Muscle layer of colon (tissue), 2 donors: Measurements from ENCODE around the gene CDK6.

Experiments
- H3K27ac ChIP-seq: one replicate; pipeline ENCODE4 v1.7.0; 2013; ENCODE audit warnings: low read depth, mild to moderate bottlenecking, low read length, moderate library complexity
- H3K27me3 ChIP-seq, 2 donors: one replicate each; pipeline ENCODE4 v1.7.0; 2013; ENCODE audit warnings: low read length in 2 of 2, mild to moderate bottlenecking in 2 of 2; ENCODE audit not compliant: insufficient read depth in 2 of 2, control insufficient read depth in 1 of 2
- H3K36me3 ChIP-seq: one replicate; pipeline ENCODE4 v1.7.0; 2013; ENCODE audit warnings: mild to moderate bottlenecking, low read length; ENCODE audit not compliant: insufficient read depth
- H3K4me1 ChIP-seq: one replicate; pipeline ENCODE4 v1.7.0; 2013; ENCODE audit warnings: mild to moderate bottlenecking, low read length; ENCODE audit not compliant: insufficient read depth
- H3K4me3 ChIP-seq, 2 donors: one replicate each; pipeline ENCODE4 v1.7.0; 2013; ENCODE audit warnings: low read length in 2 of 2, low read depth in 1 of 2, mild to moderate bottlenecking in 1 of 2, moderate library complexity in 1 of 2
- H3K9ac ChIP-seq: one replicate; pipeline ENCODE4 v1.7.0; 2013; ENCODE audit warnings: low read length
- H3K9me3 ChIP-seq: one replicate; pipeline ENCODE4 v1.7.0; 2013; ENCODE audit warnings: mild to moderate bottlenecking, low read length
- donor health status: abdominal sarcoma.
- donor health status: Adenocarcinoma of cecum.

CDK6 gene

GRCh38 chr7:92740134-92740533 lies 96.2 kb downstream of the CDK6 start:
- Histone ChIP-seq H3K27ac (no peak overlapping the region), H3K36me3 (no peaks in the 10 kb centered on the region), H3K4me3 (no peak overlapping the region), H3K4me1 (peaks cover 6% of the 10 kb centered on the region), H3K9ac (no peak overlapping the region), H3K9me3 (no peaks in the 10 kb centered on the region), H3K27me3 (no peaks in the 10 kb centered on the region)

- peaks cover 6% of the 10 kb centered on the region for H3K4me1 ChIP-seq
- H3K4me3 ChIP-seq = no peak overlapping the region
- no peaks in the 10 kb centered on the region for H3K27me3 ChIP-seq
- H3K9me3 ChIP-seq = no peaks in the 10 kb centered on the region
- H3K9ac ChIP-seq = no peak overlapping the region
- H3K36me3 ChIP-seq = no peaks in the 10 kb centered on the region
- H3K27ac ChIP-seq = no peak overlapping the region
These were observed 97.3 kb downstream of the CDK6 start for GRCh38 chr7:92739091-92739490.

- Histone ChIP-seq H3K9ac (no peak overlapping the region), H3K9me3 (no peaks in the 10 kb centered on the region), H3K36me3 (no peaks in the 10 kb centered on the region), H3K27me3 (no peaks in the 10 kb centered on the region), H3K4me3 (no peak overlapping the region), H3K4me1 (peaks cover 6% of the 10 kb centered on the region), H3K27ac (no peak overlapping the region)
These were observed 98.7 kb downstream of the CDK6 start for GRCh38 chr7:92737706-92738105.

GRCh38 chr7:92736870-92737269 lies 99.5 kb downstream of the CDK6 start:
- H3K9me3 ChIP-seq = no peaks in the 10 kb centered on the region
- H3K4me1 ChIP-seq = peaks cover 10% of the 10 kb centered on the region
- no peaks in the 10 kb centered on the region for H3K36me3 ChIP-seq
- H3K27ac ChIP-seq = no peak overlapping the region
- no peak overlapping the region for H3K4me3 ChIP-seq
- H3K27me3 ChIP-seq = no peaks in the 10 kb centered on the region
- H3K9ac ChIP-seq = no peak overlapping the region

- no peak overlapping the region for H3K9ac ChIP-seq
- H3K9me3 ChIP-seq = no peaks in the 10 kb centered on the region
- H3K27me3 ChIP-seq = no peaks in the 10 kb centered on the region
- H3K36me3 ChIP-seq = no peaks in the 10 kb centered on the region
- peaks cover 20% of the 10 kb centered on the region for H3K4me1 ChIP-seq
- no peak overlapping the region for H3K4me3 ChIP-seq
- H3K27ac ChIP-seq = no peak overlapping the region
These were observed 100.7 kb downstream of the CDK6 start for GRCh38 chr7:92735707-92736106.

GRCh38 chr7:92732316-92733036 lies 103.9 kb downstream of the CDK6 start:
- Histone ChIP-seq H3K9me3 (no peaks in the 10 kb centered on the region), H3K36me3 (no peaks in the 10 kb centered on the region), H3K27me3 (no peaks in the 10 kb centered on the region), H3K27ac (no peak overlapping the region), H3K4me1 (peaks cover 20% of the 10 kb centered on the region), H3K4me3 (no peak overlapping the region), H3K9ac (no peak overlapping the region)

GRCh38 chr7:92731335-92732063 lies 104.9 kb downstream of the CDK6 start:
- H3K9ac ChIP-seq = no peak overlapping the region
- H3K4me3 ChIP-seq = no peak overlapping the region
- H3K27me3 ChIP-seq = no peaks in the 10 kb centered on the region
- H3K36me3 ChIP-seq = no peaks in the 10 kb centered on the region
- no peaks in the 10 kb centered on the region for H3K9me3 ChIP-seq
- peaks cover 18% of the 10 kb centered on the region for H3K4me1 ChIP-seq
- H3K27ac ChIP-seq = no peak overlapping the region

- no peaks in the 10 kb centered on the region for H3K9me3 ChIP-seq
- H3K27ac ChIP-seq = no peak overlapping the region
- no peaks in the 10 kb centered on the region for H3K27me3 ChIP-seq
- H3K9ac ChIP-seq = no peak overlapping the region
- H3K4me1 ChIP-seq = peaks cover 18% of the 10 kb centered on the region
- no peaks in the 10 kb centered on the region for H3K36me3 ChIP-seq
- H3K4me3 ChIP-seq = no peak overlapping the region
These were observed 105.6 kb downstream of the CDK6 start for GRCh38 chr7:92730808-92731207.

GRCh38 chr7:92729751-92730150 lies 106.6 kb downstream of the CDK6 start:
- Histone ChIP-seq H3K27me3 (no peaks in the 10 kb centered on the region), H3K9me3 (no peaks in the 10 kb centered on the region), H3K27ac (no peak overlapping the region), H3K9ac (no peak overlapping the region), H3K4me1 (peaks cover 18% of the 10 kb centered on the region), H3K36me3 (peaks cover 9% of the 10 kb centered on the region), H3K4me3 (no peak overlapping the region)

GRCh38 chr7:92729172-92729571 lies 107.2 kb downstream of the CDK6 start:
- H3K36me3 ChIP-seq = peaks cover 9% of the 10 kb centered on the region
- no peak overlapping the region for H3K9ac ChIP-seq
- H3K4me3 ChIP-seq = no peak overlapping the region
- H3K4me1 ChIP-seq = peaks cover 18% of the 10 kb centered on the region
- no peaks in the 10 kb centered on the region for H3K9me3 ChIP-seq
- no peaks in the 10 kb centered on the region for H3K27me3 ChIP-seq
- no peak overlapping the region for H3K27ac ChIP-seq

- H3K27me3 ChIP-seq = no peaks in the 10 kb centered on the region
- no peak overlapping the region for H3K9ac ChIP-seq
- H3K36me3 ChIP-seq = peaks cover 9% of the 10 kb centered on the region
- no peaks in the 10 kb centered on the region for H3K9me3 ChIP-seq
- H3K27ac ChIP-seq = no peak overlapping the region
- H3K4me3 ChIP-seq = no peak overlapping the region
- H3K4me1 ChIP-seq = peaks cover 18% of the 10 kb centered on the region
These were observed 108.6 kb downstream of the CDK6 start for GRCh38 chr7:92727755-92728154.
